Vagina (tissue), 2 donors: ENCODE measurements around the gene ZDHHC15. TPM values are rescaled to one million over a fixed set of nuclear protein-coding genes. Genes with fewer than 3 reads are reported as not detected.
"Not testable (repeated sequence)": the region's sequence is repeated elsewhere in the genome, so short reads cannot be mapped to it uniquely, and the experiment has no call there.

ENCODE experiments used
- DNase-seq, 2 donors: peaks; one replicate each; pipeline ENCODE4 v3.0.0-alpha.2; 2017; ENCODE audit errors: extremely low spot score in 2 of 2
- H3K27ac ChIP-seq: fragments of 200-600 bp; sonication (generic); one replicate; pipeline ENCODE4 v1.5.1; 2019
- H3K27me3 ChIP-seq: fragments of 200-600 bp; sonication (generic); one replicate; pipeline ENCODE4 v1.5.1; 2019
- H3K36me3 ChIP-seq, 2 donors: fragments of 200-600 bp; sonication (generic); one replicate each; pipeline ENCODE4 v1.5.1; 2017 to 2019
- H3K4me1 ChIP-seq: fragments of 200-600 bp; sonication (generic); one replicate; pipeline ENCODE4 v1.5.1; 2019
- H3K4me3 ChIP-seq, 2 donors: fragments of 200-600 bp; sonication (generic); 1 replicate in 1 of 2; 2 replicates in 1 of 2; pipeline ENCODE4 v1.5.1; 2016 to 2019
- H3K9me3 ChIP-seq: fragments of 200-600 bp; sonication (generic); one replicate; pipeline ENCODE4 v1.5.1; 2019
- CTCF ChIP-seq, 3 experiments: fragments of 450-650 bp in 2 of 3; fragments of 200-600 bp in 1 of 3; sonication (generic) in 1 of 3; IDR thresholded peaks; one replicate each; pipeline ENCODE4 v1.5.1; 2017 to 2019; ENCODE audit warnings: antibody characterized with exemption in 3 of 3, mild to moderate bottlenecking in 2 of 3, moderate library complexity in 2 of 3
- POLR2A ChIP-seq, 2 donors: fragments of 450-650 bp; IDR thresholded peaks; one replicate each; pipeline ENCODE4 v1.6.1; 2017; ENCODE audit warnings: antibody characterized with exemption in 2 of 2, mild to moderate bottlenecking in 2 of 2, moderate library complexity in 2 of 2
- POLR2AphosphoS5 ChIP-seq, 2 donors: sonication (generic); formaldehyde crosslinking; IDR thresholded peaks; one replicate each; pipeline ENCODE4 v1.9.0; 2017; ENCODE audit warnings: antibody characterized with exemption in 2 of 2, mild to moderate bottlenecking in 2 of 2, low read depth in 1 of 2; ENCODE audit not compliant: insufficient read depth in 1 of 2
- intact Hi-C: fragments of 100-400 bp; cut with DNase I; formaldehyde crosslinking; loops from one replicate; pipeline ENCODE4 v1.15.1; 2023
- total RNA-seq: library from RNA; depleted of rRNA; stranded (reverse); fragments of >200 nt; gene quantifications from one replicate; pipeline ENCODE4 v1.2.3, GENCODE V29; 2016

ZDHHC15 gene
- total RNA-seq, 1 donor from 2014 or later, result 3.4 TPM

DNA sequence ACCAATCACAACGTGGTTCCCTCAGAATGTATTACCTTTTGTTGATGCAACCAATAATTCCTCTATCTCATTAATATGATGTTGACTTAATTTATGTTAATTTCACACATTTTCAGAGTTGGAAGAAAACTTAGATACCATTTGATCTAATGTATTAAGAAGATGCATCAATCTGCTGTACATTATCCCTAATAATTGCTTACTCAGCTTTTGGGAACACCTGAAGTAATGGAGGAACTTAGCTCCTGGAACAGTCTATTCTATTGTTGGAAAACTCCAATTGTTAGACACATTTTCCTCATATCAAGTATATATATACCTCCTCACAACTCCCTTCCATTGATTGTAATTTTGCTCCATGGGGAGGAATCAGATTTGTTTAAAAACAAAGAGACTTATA, 38.9 kb downstream of the ZDHHC15 start:
- H3K36me3 ChIP-seq, result no peaks in the 10 kb centered on the region

DNA sequence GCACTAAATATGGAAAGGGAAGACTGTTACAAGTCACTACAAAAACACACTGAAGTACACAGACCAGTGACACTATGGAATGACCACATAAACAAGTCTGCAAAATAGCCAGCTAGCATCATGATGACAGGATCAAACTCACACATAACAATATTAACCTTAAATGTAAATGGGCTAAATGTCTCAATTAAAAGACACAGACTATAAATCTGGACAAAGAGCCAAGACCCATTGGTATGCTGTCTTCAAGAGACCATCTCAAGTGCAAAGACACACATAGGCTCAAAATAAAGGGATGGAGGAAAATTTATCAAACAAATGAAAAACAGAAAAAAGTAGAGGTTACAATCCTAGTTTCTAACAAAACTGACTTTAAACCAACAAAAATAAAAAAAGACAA, 61.1 kb downstream of the ZDHHC15 start:
- H3K27ac ChIP-seq, H3K36me3 ChIP-seq, intact Hi-C loops, H3K4me3 ChIP-seq, DNase-seq, H3K4me1 ChIP-seq, H3K27me3 ChIP-seq: not testable (repeated sequence)
- peaks cover 20% of the 10 kb centered on the region for H3K9me3 ChIP-seq

More for the DNA sequence above, 38.9 kb downstream of the ZDHHC15 start:
- Histone ChIP-seq H3K4me1 (no peaks in the 10 kb centered on the region), H3K9me3 (no peaks in the 10 kb centered on the region), H3K27ac (no peak overlapping the region), H3K27me3 (no peaks in the 10 kb centered on the region), H3K4me3 (no peak overlapping the region)
- intact Hi-C loops, result no loop called here
- no peak for DNase-seq
- TF ChIP-seq POLR2AphosphoS5 (IDR thresholded peaks at IDR 0.05; ENCODE audit: insufficient read depth in 1 of 2, low read depth in 1 of 2) (no peak), CTCF (IDR thresholded peaks at IDR 0.05) (no peak)

DNA sequence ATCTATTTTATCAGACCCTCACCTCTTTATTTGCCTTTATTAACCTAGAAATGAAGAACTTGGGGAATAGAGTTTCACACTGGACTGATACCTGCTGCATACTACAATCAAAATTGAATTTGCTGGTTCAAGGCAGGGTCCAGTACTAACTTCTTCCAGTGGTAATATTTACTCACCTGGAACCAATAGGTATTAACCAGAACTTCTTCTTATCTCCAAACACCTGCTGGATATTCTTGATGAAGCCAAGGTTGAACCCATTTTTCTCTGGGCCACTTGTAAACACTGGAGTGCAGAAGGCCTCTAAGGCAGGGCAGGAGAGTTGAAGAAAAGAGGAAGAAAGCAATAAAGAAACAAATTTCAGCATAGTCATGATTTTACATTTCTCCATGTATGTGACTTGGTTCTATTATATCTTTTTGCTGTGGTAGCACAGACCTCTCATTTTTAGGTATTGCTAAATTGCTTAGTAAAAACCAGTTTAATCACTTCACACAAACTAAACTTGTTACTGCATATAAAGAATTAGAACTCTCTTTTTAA, 101.1 kb downstream of the ZDHHC15 start:
- no peaks in the 10 kb centered on the region for H3K27me3 ChIP-seq
- intact Hi-C loops, result no loop called here
- TF ChIP-seq CTCF (IDR thresholded peaks at IDR 0.05), result no peak
- TF ChIP-seq POLR2AphosphoS5 (IDR thresholded peaks at IDR 0.05; ENCODE audit: insufficient read depth in 1 of 2, low read depth in 1 of 2), result no peak
- TF ChIP-seq POLR2A (IDR thresholded peaks at IDR 0.05), result no peak

DNA sequence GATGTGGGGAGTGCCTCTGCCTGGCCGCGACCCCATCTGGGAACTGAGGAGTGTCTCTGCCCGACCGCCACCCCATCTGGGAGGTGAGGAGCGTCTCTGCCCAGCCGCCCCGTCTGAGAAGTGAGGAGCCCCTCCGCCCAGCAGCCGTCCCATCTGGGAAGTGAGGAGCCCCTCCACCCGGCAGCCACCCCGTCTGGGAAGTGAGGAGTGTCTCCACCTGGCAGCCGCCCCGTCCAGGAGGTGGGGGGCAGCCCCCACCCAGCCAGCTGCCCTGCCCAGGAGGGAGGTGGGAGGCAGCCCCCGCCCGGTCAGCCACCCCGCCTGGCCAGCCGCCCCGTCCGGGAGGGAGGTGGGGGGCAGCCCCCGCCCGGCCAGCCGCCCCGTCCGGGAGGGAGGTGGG, 115.7 kb downstream of the ZDHHC15 start:
- H3K27me3 ChIP-seq, H3K4me1 ChIP-seq, H3K36me3 ChIP-seq, DNase-seq, H3K9me3 ChIP-seq, intact Hi-C loops, H3K4me3 ChIP-seq, H3K27ac ChIP-seq: not testable (repeated sequence)

More for the DNA sequence above, 101.1 kb downstream of the ZDHHC15 start:
- Histone ChIP-seq H3K4me1 (no peaks in the 10 kb centered on the region), H3K4me3 (no peak overlapping the region), H3K9me3 (no peaks in the 10 kb centered on the region), H3K36me3 (no peaks in the 10 kb centered on the region), H3K27ac (no peak overlapping the region)
- DNase-seq, result no peak

DNA sequence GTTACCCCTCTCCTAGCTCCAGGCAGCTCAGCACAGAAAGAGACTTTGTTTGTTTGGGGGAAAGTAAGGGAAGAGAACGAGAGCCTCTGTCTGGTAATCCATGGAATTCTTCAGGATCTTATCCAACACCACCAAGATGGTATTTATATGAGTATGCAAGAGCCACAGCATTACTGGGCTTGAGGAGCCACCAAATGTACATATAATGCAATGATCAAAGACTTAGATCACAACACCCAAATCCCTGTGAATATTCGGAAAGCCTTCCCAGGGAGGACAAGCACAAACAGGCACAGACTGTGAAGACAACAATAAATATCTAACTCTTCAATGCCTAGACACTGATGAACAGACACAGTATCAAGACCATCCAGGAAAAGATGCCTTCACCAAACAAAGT, 132.4 kb downstream of the ZDHHC15 start:
- no peaks in the 10 kb centered on the region for H3K4me1 ChIP-seq
- intact Hi-C loops, result no loop called here
- no peaks in the 10 kb centered on the region for H3K27me3 ChIP-seq
- H3K27ac ChIP-seq, result no peak overlapping the region
- TF ChIP-seq CTCF (IDR thresholded peaks at IDR 0.05) (no peak), POLR2AphosphoS5 (IDR thresholded peaks at IDR 0.05; ENCODE audit: insufficient read depth in 1 of 2, low read depth in 1 of 2) (no peak), POLR2A (IDR thresholded peaks at IDR 0.05) (no peak)
- DNase-seq, result no peak
- no peak overlapping the region for H3K4me3 ChIP-seq
- no peaks in the 10 kb centered on the region for H3K36me3 ChIP-seq
- peaks cover 4% of the 10 kb centered on the region for H3K9me3 ChIP-seq

- Histone ChIP-seq H3K9me3 (no peaks in the 10 kb centered on the region), H3K4me3 (no peak overlapping the region), H3K36me3 (no peaks in the 10 kb centered on the region), H3K4me1 (no peaks in the 10 kb centered on the region), H3K27me3 (no peaks in the 10 kb centered on the region), H3K27ac (no peak overlapping the region)
- no peak for DNase-seq
- TF ChIP-seq CTCF (IDR thresholded peaks at IDR 0.05), result no peak
- intact Hi-C loops, result no loop called here
Measured at GRCh38 chrX:75369721-75370120, 153.1 kb downstream of the ZDHHC15 start.
